Limb (tissue), 2 donors: ENCODE data around the gene VWA7.
A peak's percentile ranks its signal among the peaks of the same experiment; 100 is the strongest.

ENCODE experiments used
- DNase-seq, 2 donors: peaks; one replicate each; pipeline ENCODE4 v3.0.0-alpha.2; 2016; ENCODE audit errors: extremely low spot score in 2 of 2

VWA7 gene

GRCh38 chr6:31730631-31731086, 46.5 kb downstream of the VWA7 start:
- DNase-seq = no peak

GRCh38 chr6:31729979-31730630, 47.0 kb downstream of the VWA7 start:
- DNase-seq = peak; percentile 93 to 95

GRCh38 chr6:31729515-31729978, 47.6 kb downstream of the VWA7 start:
- peak; percentile 84 to 92 for DNase-seq

GRCh38 chr6:31728767-31729514, 48.2 kb downstream of the VWA7 start, which contains the start of gene DDAH2:
DDAH2 (minus strand) TSS chr6:31729299; CDS start chr6:31729161, 138 bp downstream.
- no peak for DNase-seq

DNA sequence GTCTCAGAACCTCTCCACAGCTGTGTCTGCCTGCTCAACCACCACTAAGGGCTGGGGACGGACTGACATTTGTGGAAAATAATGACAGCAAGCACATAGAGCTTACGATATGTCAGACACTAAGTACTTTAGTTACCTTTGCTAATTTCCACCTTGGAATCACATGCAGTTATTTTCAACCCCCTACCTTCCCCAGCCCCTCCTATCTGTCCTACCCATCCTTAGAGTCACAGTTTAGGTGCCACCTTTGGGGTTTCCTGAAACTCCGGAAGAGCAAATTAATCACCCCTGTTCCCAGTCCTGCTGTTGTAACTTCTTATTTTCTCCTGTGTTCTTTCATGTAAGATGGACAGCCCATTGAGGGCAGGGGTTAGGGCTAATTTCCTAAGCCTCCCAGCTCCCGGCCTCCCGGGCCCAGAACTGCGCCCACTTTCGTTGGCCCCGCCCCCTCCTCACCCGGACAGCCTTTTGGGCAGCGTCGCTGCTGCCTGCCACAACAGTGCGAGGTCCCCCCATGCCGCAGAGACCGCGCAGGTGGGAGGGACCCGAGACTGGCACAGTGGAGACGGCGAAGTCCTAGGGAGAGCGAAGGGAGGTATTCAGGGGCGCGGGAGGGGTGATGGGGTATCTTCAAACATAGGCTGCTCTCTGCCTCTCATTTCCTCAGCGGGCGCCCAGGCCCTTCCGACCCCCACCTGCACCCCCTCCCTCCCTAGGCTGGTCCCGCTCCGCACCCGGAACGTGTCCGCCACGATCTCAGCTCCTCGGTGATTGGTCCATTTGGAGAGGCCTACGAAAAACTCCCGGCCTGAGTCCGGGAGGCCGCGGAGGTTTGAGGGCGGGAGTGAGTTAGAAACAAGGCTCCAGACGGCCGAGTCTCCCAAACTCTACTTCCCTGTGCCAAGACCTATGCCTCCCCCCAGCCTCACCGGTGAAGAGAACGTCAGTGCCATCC, 49.1 kb downstream of the VWA7 start:
- peak in 1 of 2 donors; percentile 36 for DNase-seq

GRCh38 chr6:31727034-31727716, 50.0 kb downstream of the VWA7 start:
- DNase-seq = no peak

DNA sequence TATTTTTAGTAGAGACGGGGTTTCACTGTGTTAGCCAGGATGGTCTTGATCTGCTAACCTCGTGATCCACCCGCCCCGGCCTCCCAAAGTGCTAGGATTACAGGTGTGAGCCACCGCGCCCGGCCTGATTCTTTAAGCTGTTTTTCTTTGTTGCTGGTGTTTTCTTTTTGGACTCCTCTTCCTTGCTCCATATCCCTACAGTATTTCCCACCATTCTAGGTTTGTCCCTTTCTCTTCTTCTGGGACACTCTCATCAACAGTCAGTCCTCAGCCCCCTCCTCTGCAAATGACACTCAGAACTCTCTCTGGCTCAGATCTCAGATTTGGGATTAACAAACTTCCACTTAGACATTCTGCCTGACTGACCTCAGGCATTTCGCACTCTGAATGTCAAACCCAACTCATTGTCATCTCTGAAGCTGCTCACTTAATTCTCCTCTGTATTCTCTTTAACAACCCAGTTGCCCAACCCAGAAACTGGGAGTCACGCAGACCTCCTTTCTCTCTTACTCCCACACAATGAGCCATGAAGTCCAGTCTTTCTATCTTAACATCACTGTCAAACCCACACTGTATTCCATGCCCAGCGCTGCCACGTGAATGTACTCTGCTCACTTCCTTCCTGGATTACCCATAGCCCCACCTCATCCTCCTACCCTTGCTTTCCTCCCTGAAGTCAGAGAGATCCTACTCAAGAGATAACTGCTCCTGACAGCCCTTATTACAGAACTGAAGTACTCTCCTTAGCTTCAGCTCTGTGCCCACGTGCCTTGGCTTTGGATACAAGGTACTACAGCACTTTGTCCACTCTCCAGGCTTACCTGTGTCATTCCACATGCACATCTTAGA, 51.4 kb downstream of the VWA7 start:
- no peak for DNase-seq

DNA sequence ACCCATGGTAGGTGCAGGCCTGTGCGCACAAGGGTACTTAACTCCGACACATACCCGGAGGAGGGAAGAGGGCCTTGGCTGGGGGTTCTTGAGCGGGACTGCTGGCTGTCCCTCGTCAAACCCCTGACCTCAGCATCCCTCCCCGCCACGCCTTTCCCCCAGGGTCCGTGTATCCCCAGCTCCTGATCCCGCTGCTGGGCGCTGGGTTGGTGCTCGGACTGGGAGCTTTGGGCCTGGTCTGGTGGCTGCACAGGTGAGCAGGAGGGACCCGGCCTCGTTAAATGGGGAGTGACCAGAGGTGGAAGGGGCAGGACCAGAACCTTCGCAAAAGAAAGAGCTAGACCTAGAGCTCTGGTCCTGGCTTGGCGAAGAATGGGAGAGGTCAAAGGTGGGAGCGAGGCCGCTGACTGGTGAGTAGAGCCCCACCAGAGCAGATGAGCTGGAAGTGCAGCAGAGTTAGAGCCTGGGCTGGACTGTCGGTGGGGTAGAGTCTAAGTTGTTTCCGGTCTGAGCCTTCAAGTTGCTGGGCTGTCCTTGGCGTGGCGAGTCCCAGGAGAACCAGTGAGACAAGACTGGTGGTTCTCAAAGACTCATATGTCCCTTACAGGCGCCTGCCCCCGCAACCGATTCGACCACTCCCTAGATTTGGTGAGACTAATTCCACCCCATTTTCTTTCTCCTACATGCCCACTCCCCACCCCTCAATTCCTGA, 53.0 kb downstream of the VWA7 start:
- DNase-seq = no peak

DNA sequence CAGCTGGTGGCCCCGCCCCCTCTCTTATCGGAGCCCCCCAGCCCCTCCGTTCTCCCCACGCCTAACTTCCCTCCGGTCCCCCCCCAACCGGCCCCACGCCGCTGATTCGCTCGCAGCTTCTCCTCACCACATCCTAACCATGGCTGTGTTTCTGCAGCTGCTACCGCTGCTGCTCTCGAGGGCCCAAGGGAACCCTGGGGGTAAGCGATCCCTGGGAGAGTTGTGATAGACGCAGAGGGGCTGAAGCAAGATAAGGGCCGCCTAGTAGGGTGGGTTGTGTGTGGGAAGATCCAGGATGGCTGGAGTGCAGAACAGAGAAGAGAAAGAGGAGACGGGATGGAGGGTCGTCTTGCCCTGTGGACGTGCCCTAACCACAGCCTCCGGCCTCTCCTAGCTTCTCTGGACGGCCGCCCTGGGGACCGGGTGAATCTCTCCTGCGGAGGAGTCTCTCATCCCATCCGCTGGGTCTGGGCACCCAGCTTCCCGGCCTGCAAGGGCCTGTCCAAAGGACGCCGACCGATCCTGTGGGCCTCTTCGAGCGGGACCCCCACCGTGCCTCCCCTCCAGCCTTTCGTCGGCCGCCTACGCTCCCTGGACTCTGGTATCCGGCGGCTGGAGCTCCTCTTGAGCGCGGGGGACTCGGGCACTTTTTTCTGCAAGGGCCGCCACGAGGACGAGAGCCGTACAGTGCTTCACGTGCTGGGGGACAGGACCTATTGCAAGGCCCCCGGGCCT, 53.7 kb downstream of the VWA7 start, which contains the start of gene MPIG6B:
MPIG6B (plus strand) TSS at position 129 of the 735 bp plus-strand sequence; CDS start at position 140, 11 bp downstream.
- DNase-seq = no peak

GRCh38 chr6:31722173-31722572, 55.0 kb downstream of the VWA7 start:
- no peak for DNase-seq

DNA sequence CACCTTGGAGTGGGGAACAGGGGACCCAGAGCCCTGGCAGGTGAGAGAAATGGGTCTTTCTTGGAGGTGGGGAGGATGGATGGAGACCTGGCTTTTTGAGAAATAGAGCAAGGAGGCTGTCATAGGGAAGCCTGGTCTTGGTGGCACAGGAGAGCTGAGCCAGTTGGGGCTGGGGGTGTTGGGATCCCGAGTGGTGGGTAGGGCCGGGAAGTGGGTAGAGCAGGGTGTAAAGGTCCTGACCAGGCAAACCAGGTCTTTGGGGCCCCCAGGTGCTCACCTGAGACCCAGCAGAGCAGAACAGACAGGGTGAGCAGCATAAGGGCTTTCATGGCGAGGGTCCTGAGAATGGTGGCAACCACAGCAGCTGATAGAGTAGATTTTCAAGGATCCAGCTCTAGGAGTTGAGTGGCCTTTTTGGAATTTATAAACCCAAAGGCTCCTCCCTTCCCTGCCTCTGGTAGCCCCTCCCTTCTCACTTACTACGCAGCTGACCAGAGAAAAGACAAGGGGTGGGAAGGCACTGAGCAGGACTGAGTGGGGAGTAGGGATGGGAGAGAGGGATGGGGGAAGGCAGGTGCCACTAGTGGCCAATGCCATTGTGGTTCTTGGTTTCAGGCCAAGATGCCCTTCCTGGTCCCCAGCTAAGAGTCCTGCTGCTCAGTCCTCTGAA, 55.6 kb downstream of the VWA7 start, which contains the start of gene LY6G6C:
LY6G6C (minus strand) TSS at position 396 of the 670 bp plus-strand sequence; CDS start at position 329, 67 bp downstream.
- no peak for DNase-seq

DNA sequence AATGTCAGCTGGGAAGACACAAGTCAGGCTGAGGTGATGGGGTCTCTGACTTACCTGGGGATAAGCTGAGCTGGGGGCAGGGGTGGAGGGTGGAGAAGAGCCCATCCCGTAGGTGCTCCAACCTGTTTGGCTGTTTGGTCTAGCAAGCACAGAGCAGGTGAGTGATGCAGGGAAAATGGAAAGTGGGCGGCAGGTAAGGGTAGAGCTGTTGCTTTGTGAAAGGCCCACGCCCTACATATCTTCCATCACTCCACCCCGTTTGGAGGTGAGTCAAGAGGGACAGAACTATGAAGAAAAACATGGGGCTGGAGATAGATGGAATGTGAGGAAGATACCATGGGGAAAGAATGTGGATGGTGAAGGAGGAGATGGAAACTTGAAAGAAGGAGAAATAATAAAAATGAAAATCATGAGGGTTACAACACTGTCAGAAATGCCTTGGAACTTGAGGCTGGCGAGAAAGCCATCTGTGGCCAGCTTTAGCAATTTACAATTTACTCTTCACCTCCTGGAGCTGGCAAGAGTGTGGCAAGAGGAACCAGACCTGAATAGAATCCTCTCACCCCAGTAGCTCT, 56.8 kb downstream of the VWA7 start:
- DNase-seq = no peak

- DNase-seq = no peak
Measured at GRCh38 chr6:31719001-31719400, 58.1 kb downstream of the VWA7 start.

DNA sequence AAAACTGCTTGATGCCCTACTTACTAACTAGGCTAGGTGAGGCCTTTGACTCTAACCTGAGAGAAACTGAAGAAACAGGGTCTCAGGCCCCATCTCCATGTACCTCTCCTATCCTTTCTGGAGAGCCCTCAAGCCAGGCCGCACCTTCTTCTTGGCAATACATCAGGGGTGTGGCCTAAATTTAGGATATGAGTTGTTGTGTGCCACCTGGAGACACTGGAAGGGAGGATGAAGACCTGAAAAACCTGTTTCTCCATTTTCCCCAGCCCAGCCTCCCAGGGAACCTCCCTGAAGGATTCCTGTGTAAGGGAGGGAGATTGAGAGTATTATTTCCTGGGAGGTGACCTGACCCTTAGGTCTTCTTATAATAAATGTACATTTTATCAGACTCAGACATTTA, 58.9 kb downstream of the VWA7 start:
- DNase-seq = no peak

GRCh38 chr6:31717499-31718222, 59.5 kb downstream of the VWA7 start:
- no peak for DNase-seq
